Fibroblast of lung (primary cell): Measurements from ENCODE around the gene POLR1D. TPM values are rescaled to one million over a fixed set of nuclear protein-coding genes. Genes with fewer than 3 reads are reported as not detected.
A peak's percentile ranks its signal among the peaks of the same experiment; 100 is the strongest.

Source experiments
- DNase-seq, 2 donors: peaks; one replicate each; pipeline versions ENCODE4 v3.0.0 to v3.0.0-alpha.2; 2010; ENCODE audit warnings: low read depth in 2 of 2
- H2AFZ ChIP-seq: 2 replicates; pipeline ENCODE4 v1.5.1; 2012; ENCODE audit warnings: low read length, control low read depth, inconsistent platforms
- H3K27ac ChIP-seq: 2 replicates; pipeline ENCODE4 v1.5.1; 2011; ENCODE audit warnings: low read length, control low read depth; ENCODE audit not compliant: insufficient read depth
- H3K27me3 ChIP-seq: 2 replicates; pipeline ENCODE4 v1.5.1; 2011; ENCODE audit warnings: mild to moderate bottlenecking, low read length; ENCODE audit not compliant: control insufficient read depth, insufficient read depth
- H3K36me3 ChIP-seq: 2 replicates; pipeline ENCODE4 v1.5.1; 2011; ENCODE audit warnings: low read length; ENCODE audit not compliant: control insufficient read depth, insufficient read depth
- H3K4me1 ChIP-seq: 2 replicates; pipeline ENCODE4 v1.5.1; 2011; ENCODE audit warnings: low read length; ENCODE audit not compliant: control insufficient read depth, insufficient read depth; ENCODE audit errors: extremely low read depth
- H3K4me2 ChIP-seq: 2 replicates; pipeline ENCODE4 v1.5.1; 2011; ENCODE audit warnings: low read length, control low read depth; ENCODE audit not compliant: insufficient read depth; ENCODE audit errors: extremely low read depth
- H3K4me3 ChIP-seq, 4 experiments: fragments of 200-600 bp in 1 of 4; sonication (generic) in 1 of 4; replicated peaks in 1 of 4; 2 replicates each; pipeline ENCODE4 v1.5.1; 2011 to 2016; ENCODE audit warnings: low read length in 4 of 4, low read depth in 3 of 4, mild to moderate bottlenecking in 3 of 4, control low read depth in 2 of 4, inconsistent platforms in 1 of 4, mixed read lengths in 1 of 4; ENCODE audit not compliant: insufficient read depth in 1 of 4; ENCODE audit errors: control extremely low read depth in 1 of 4
- H3K79me2 ChIP-seq: 2 replicates; pipeline ENCODE4 v1.5.1; 2012; ENCODE audit warnings: mild to moderate bottlenecking, low read length, inconsistent platforms; ENCODE audit not compliant: control insufficient read depth, insufficient read depth
- H3K9ac ChIP-seq: 2 replicates; pipeline ENCODE4 v1.5.1; 2011; ENCODE audit warnings: mild to moderate bottlenecking, low read length, control low read depth; ENCODE audit not compliant: insufficient read depth
- H3K9me3 ChIP-seq: 2 replicates; pipeline ENCODE4 v1.5.1; 2012; ENCODE audit warnings: low read depth, low read length; ENCODE audit not compliant: control insufficient read depth, insufficient read depth
- H4K20me1 ChIP-seq: 2 replicates; pipeline ENCODE4 v1.5.1; 2011; ENCODE audit warnings: low read length; ENCODE audit not compliant: control insufficient read depth, insufficient read depth; ENCODE audit errors: extremely low read depth
- EZH2 ChIP-seq: IDR thresholded peaks from 2 replicates; pipeline ENCODE4 v1.5.1; 2012; ENCODE audit warnings: low read length, control low read depth, mild to moderate bottlenecking; ENCODE audit errors: missing control alignments
- polyA plus RNA-seq, 2 donors: library from polyadenylated mRNA; depleted of rRNA in 1 of 2; stranded (reverse) in 1 of 2; unstranded in 1 of 2; fragments of >200 nt; gene quantifications; 2 replicates each; pipeline ENCODE4 v1.2.1, GENCODE V29; 2011 to 2012; ENCODE audit warnings: missing spikeins in 1 of 2
- total RNA-seq: library from RNA; depleted of rRNA; stranded (reverse); fragments of >200 nt; gene quantifications from 2 replicates; pipeline ENCODE4 v1.2.1, GENCODE V29; 2014
- TF ChIP-seq, protein P1 (sequence below), 2 donors: IDR thresholded peaks in 1 of 2; conservative IDR thresholded peaks in 1 of 2; 1 replicate in 1 of 2; 2 replicates in 1 of 2; pipeline ENCODE4 v1.5.1; 2011 to 2012; ENCODE audit warnings: low read length in 2 of 2, control low read depth in 1 of 2, inconsistent platforms in 1 of 2, low read depth in 1 of 2, mild to moderate bottlenecking in 1 of 2

Gene POLR1D
- total and polyA plus RNA-seq, 2 donors (not counting 1 experiment from before 2014, with no cell fraction given) = 84.6 to 96.0 TPM

DNA sequence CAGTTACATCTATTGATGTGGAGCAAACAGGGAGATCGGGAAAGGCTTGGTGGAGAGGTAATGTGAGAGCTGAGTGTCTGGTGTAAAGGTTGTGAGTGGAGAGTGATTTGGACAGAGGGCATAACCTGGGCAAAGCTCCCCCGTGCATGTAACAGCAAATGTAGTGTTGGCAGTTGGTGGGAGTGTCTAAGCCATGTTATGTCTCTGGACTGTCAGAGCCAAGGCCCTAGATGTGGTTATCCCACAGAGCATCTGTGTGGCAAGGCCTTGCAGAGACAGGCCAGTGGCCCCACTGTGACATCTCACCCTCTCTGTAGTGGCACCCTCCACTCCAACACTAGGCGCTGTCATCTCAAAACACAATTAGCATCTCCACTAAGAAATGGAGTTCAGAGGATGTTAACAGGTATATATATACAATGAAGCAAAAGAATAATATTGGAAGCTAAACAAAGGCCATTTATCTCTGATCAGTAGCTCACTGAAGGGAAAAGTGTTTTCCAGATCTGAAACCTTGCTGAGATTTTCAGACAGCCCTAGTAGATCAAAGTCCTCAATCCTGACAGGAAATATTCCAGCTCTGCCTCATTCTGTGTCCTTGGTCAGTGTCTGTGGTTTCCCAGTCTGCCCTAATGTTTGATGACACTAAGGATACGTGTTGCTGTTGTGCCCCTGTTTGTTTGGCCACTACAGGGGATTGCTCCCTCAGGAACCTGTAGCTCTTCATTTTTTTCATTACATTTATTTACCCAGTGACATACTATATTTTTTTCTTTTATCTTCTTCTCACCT lies 20.2 kb downstream of the POLR1D start:
- H3K79me2 ChIP-seq = peaks cover 8% of the 10 kb centered on the region
- no peaks in the 10 kb centered on the region for H3K4me1 ChIP-seq

DNA sequence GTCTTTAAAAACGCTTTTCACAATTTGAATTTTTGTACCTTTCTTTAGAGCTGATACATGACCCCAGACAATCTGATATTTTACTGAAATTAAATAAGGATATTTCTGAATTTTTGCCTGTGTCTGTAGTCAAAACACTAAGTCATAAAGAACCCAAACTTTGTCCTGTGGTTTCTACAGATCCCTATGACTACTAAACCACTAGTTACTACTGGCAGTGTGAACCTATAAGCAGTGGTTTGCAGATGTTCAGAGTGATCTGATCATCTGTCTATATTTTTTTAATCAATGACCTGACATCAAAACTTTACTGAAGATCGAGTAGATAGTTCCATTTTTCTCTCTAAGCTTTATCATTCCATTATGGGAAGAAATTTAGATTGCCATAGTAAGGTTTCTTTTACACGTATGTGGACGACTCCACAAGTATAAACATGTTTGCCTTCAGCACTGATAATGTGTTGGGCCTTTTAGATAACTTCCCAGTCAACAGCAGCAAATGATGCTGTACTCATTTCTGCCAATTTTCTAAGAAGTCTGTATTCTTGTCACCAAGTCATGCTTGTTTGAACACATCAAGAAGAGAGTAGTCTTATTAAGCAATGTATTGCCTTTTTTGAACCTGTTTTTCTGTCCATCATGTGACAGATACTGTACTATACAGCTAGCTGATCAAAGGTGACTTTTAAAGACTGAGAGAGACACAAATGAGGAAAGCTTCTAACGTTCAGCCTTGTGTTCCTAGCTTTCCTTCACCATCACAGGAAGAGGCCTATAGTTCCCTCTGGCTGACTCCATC lies 21.8 kb downstream of the POLR1D start:
- Histone ChIP-seq H3K9me3 (no peaks in the 10 kb centered on the region), H3K4me3 (no peak overlapping the region), H3K79me2 (peaks cover 6% of the 10 kb centered on the region), H3K27ac (no peak overlapping the region), H3K4me2 (peak overlapping the region; percentile 6), H3K9ac (no peak overlapping the region), H2AFZ (no peak overlapping the region), H3K36me3 (no peaks in the 10 kb centered on the region), H3K27me3 (no peaks in the 10 kb centered on the region), H4K20me1 (no peaks in the 10 kb centered on the region), H3K4me1 (no peaks in the 10 kb centered on the region)
- DNase-seq = no peak
- TF ChIP-seq EZH2 = no peak
- TF ChIP-seq, protein P1, sequence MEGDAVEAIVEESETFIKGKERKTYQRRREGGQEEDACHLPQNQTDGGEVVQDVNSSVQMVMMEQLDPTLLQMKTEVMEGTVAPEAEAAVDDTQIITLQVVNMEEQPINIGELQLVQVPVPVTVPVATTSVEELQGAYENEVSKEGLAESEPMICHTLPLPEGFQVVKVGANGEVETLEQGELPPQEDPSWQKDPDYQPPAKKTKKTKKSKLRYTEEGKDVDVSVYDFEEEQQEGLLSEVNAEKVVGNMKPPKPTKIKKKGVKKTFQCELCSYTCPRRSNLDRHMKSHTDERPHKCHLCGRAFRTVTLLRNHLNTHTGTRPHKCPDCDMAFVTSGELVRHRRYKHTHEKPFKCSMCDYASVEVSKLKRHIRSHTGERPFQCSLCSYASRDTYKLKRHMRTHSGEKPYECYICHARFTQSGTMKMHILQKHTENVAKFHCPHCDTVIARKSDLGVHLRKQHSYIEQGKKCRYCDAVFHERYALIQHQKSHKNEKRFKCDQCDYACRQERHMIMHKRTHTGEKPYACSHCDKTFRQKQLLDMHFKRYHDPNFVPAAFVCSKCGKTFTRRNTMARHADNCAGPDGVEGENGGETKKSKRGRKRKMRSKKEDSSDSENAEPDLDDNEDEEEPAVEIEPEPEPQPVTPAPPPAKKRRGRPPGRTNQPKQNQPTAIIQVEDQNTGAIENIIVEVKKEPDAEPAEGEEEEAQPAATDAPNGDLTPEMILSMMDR (conservative IDR thresholded peaks at IDR 0.05 in 1 of 2, IDR thresholded peaks at IDR 0.05 in 1 of 2; ENCODE audit: low read depth in 1 of 2, low read length in 2 of 2) = no peak

More for the DNA sequence above, 20.2 kb downstream of the POLR1D start:
- no peak overlapping the region for H3K4me2 ChIP-seq
- no peak overlapping the region for H3K9ac ChIP-seq
- no peak overlapping the region for H2AFZ ChIP-seq
- no peaks in the 10 kb centered on the region for H3K36me3 ChIP-seq
- H3K9me3 ChIP-seq = no peaks in the 10 kb centered on the region
- DNase-seq = peak in 1 of 2 donors; percentile 28
- no peaks in the 10 kb centered on the region for H3K27me3 ChIP-seq
- H3K4me3 ChIP-seq = no peak overlapping the region
- TF ChIP-seq, protein P1 (conservative IDR thresholded peaks at IDR 0.05 in 1 of 2, IDR thresholded peaks at IDR 0.05 in 1 of 2; ENCODE audit: low read depth in 1 of 2, low read length in 2 of 2) = no peak
- TF ChIP-seq EZH2 = no peak
- no peak overlapping the region for H3K27ac ChIP-seq
- no peaks in the 10 kb centered on the region for H4K20me1 ChIP-seq

DNA sequence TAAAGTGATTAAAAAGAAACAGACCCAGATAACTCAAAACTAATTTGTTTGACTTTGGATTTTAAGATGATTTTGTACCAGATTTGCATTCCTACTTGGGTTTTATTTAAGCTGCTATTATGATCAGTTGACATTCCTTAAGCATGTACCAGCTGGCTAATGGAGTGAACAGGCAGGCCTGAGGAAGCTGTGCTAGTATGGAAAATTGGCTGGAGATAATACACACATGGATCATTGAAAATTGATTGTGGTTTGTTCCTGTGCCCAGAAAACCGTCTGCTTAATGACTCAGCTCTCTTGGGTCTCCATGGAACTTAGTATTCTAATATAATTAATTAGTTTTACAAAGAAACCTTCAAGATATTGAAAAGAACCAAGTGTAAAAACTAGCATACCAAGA lies 22.6 kb downstream of the POLR1D start:
- no peak overlapping the region for H3K4me2 ChIP-seq
- TF ChIP-seq, protein P1 (conservative IDR thresholded peaks at IDR 0.05 in 1 of 2, IDR thresholded peaks at IDR 0.05 in 1 of 2; ENCODE audit: low read depth in 1 of 2, low read length in 2 of 2) = no peak
- TF ChIP-seq EZH2 = no peak
- no peak overlapping the region for H3K9ac ChIP-seq
- DNase-seq = peak; percentile 95 to 96
- H3K36me3 ChIP-seq = no peaks in the 10 kb centered on the region
- no peaks in the 10 kb centered on the region for H3K27me3 ChIP-seq
- no peak overlapping the region for H3K4me3 ChIP-seq
- H3K79me2 ChIP-seq = peaks cover 6% of the 10 kb centered on the region
- H3K27ac ChIP-seq = no peak overlapping the region
- H3K9me3 ChIP-seq = no peaks in the 10 kb centered on the region
- no peaks in the 10 kb centered on the region for H4K20me1 ChIP-seq
- no peak overlapping the region for H2AFZ ChIP-seq
- no peaks in the 10 kb centered on the region for H3K4me1 ChIP-seq
